Tibial artery (tissue), 4 donors: ENCODE measurements around the gene ADARB2.

Source experiments
- DNase-seq, 2 donors: peaks; one replicate each; pipeline ENCODE4 v3.0.0-alpha.2; 2019
- H3K27ac ChIP-seq, 2 donors: fragments of 200-600 bp; sonication (generic) in 1 of 2; 1 replicate in 1 of 2; 2 replicates in 1 of 2; pipeline ENCODE4 v1.5.1; 2018 to 2019; ENCODE audit warnings: mild to moderate bottlenecking in 1 of 2
- H3K27me3 ChIP-seq, 2 donors: fragments of 200-600 bp; sonication (generic) in 1 of 2; one replicate each; pipeline versions ENCODE4 v1.5.1 to v1.6.0; 2016 to 2019
- H3K36me3 ChIP-seq, 3 donors: fragments of 200-600 bp; sonication (generic) in 2 of 3; one replicate each; pipeline ENCODE4 v1.5.1; 2016 to 2019; ENCODE audit warnings: mild to moderate bottlenecking in 2 of 3
- H3K4me1 ChIP-seq, 4 donors: fragments of 200-600 bp; sonication (generic) in 2 of 4; 1 replicate in 3 of 4; 2 replicates in 1 of 4; pipeline ENCODE4 v1.5.1; 2016 to 2019
- H3K4me3 ChIP-seq, 2 donors: fragments of 200-600 bp; sonication (generic) in 1 of 2; 1 replicate in 1 of 2; 2 replicates in 1 of 2; pipeline ENCODE4 v1.5.1; 2018 to 2019; ENCODE audit warnings: mild to moderate bottlenecking in 2 of 2
- H3K9me3 ChIP-seq, 3 donors: fragments of 200-600 bp; sonication (generic) in 1 of 3; one replicate each; pipeline ENCODE4 v1.5.1; 2016 to 2019
- CTCF ChIP-seq, 2 experiments: fragments of 200-600 bp in 1 of 2; fragments of 450-650 bp in 1 of 2; IDR thresholded peaks; one replicate each; pipeline ENCODE4 v1.5.1; 2017 to 2019; ENCODE audit warnings: antibody characterized with exemption in 2 of 2, mild to moderate bottlenecking in 1 of 2, moderate library complexity in 1 of 2
- intact Hi-C: fragments of 100-400 bp; cut with DNase I; formaldehyde crosslinking; loops from one replicate; pipeline ENCODE4 v1.15.0; 2023; ENCODE audit warnings: low total_unique reads

Gene ADARB2

GRCh38 chr10:1348773-1349050, 388.6 kb downstream of the ADARB2 start:
- Histone ChIP-seq H3K9me3 (no peaks in the 10 kb centered on the region), H3K4me1 (no peaks in the 10 kb centered on the region), H3K4me3 (no peak overlapping the region), H3K27ac (no peak overlapping the region), H3K36me3 (no peaks in the 10 kb centered on the region), H3K27me3 (no peaks in the 10 kb centered on the region)
- peak in 1 of 2 donors; percentile 48 for DNase-seq
- TF ChIP-seq CTCF (IDR thresholded peaks at IDR 0.05) = no peak
- intact Hi-C loops = no loop called here

- no peak for TF ChIP-seq CTCF (IDR thresholded peaks at IDR 0.05)
- Histone ChIP-seq H3K36me3 (no peaks in the 10 kb centered on the region), H3K27me3 (no peaks in the 10 kb centered on the region), H3K27ac (no peak overlapping the region), H3K4me3 (no peak overlapping the region), H3K9me3 (no peaks in the 10 kb centered on the region), H3K4me1 (no peaks in the 10 kb centered on the region)
- no peak for DNase-seq
- intact Hi-C loops = no loop called here
Observed at GRCh38 chr10:1347962-1348772, 389.2 kb downstream of the ADARB2 start.

GRCh38 chr10:1347525-1347924, 389.8 kb downstream of the ADARB2 start:
- Histone ChIP-seq H3K9me3 (no peaks in the 10 kb centered on the region), H3K27me3 (no peaks in the 10 kb centered on the region), H3K4me3 (no peak overlapping the region), H3K4me1 (no peaks in the 10 kb centered on the region), H3K36me3 (no peaks in the 10 kb centered on the region), H3K27ac (no peak overlapping the region)
- intact Hi-C loops = no loop called here
- no peak for TF ChIP-seq CTCF (IDR thresholded peaks at IDR 0.05)
- DNase-seq = no peak

- H3K36me3 ChIP-seq = no peaks in the 10 kb centered on the region
- H3K27me3 ChIP-seq = no peaks in the 10 kb centered on the region
- H3K4me3 ChIP-seq = no peak overlapping the region
- no peak for DNase-seq
- no peaks in the 10 kb centered on the region for H3K9me3 ChIP-seq
- intact Hi-C loops = no loop called here
- no peaks in the 10 kb centered on the region for H3K4me1 ChIP-seq
- no peak overlapping the region for H3K27ac ChIP-seq
- no peak for TF ChIP-seq CTCF (IDR thresholded peaks at IDR 0.05)
Observed at GRCh38 chr10:1346201-1346600, 391.1 kb downstream of the ADARB2 start.

GRCh38 chr10:1345368-1345767, 392.0 kb downstream of the ADARB2 start:
- intact Hi-C loops = no loop called here
- no peak for TF ChIP-seq CTCF (IDR thresholded peaks at IDR 0.05)

GRCh38 chr10:1344846-1345245, 392.5 kb downstream of the ADARB2 start:
- no peak for TF ChIP-seq CTCF (IDR thresholded peaks at IDR 0.05)
- no peak for DNase-seq

More at GRCh38 chr10:1345368-1345767, 392.0 kb downstream of the ADARB2 start:
- no peak overlapping the region for H3K4me3 ChIP-seq
- no peak for DNase-seq
- H3K27ac ChIP-seq = no peak overlapping the region
- H3K27me3 ChIP-seq = no peaks in the 10 kb centered on the region
- H3K36me3 ChIP-seq = no peaks in the 10 kb centered on the region
- no peaks in the 10 kb centered on the region for H3K9me3 ChIP-seq
- no peaks in the 10 kb centered on the region for H3K4me1 ChIP-seq

More at GRCh38 chr10:1344846-1345245, 392.5 kb downstream of the ADARB2 start:
- Histone ChIP-seq H3K36me3 (no peaks in the 10 kb centered on the region), H3K27me3 (no peaks in the 10 kb centered on the region), H3K4me1 (no peaks in the 10 kb centered on the region), H3K4me3 (no peak overlapping the region), H3K27ac (no peak overlapping the region), H3K9me3 (no peaks in the 10 kb centered on the region)
- intact Hi-C loops = no loop called here
